Esophagus muscularis mucosa (tissue), 3 donors: Measurements from ENCODE around the gene TNK2.

ENCODE experiments used
- POLR2A ChIP-seq: fragments of 450-650 bp; IDR thresholded peaks from one replicate; pipeline ENCODE4 v1.6.1; 2017; ENCODE audit warnings: antibody characterized with exemption, moderate library complexity, mild to moderate bottlenecking, low read depth
- TF ChIP-seq, protein P1 (sequence below), 3 experiments: fragments of 200-600 bp in 2 of 3; fragments of 450-650 bp in 1 of 3; sonication (generic) in 2 of 3; IDR thresholded peaks; one replicate each; pipeline ENCODE4 v1.5.1; 2017 to 2019; ENCODE audit warnings: antibody characterized with exemption in 3 of 3, mild to moderate bottlenecking in 2 of 3, moderate library complexity in 1 of 3

DNA sequence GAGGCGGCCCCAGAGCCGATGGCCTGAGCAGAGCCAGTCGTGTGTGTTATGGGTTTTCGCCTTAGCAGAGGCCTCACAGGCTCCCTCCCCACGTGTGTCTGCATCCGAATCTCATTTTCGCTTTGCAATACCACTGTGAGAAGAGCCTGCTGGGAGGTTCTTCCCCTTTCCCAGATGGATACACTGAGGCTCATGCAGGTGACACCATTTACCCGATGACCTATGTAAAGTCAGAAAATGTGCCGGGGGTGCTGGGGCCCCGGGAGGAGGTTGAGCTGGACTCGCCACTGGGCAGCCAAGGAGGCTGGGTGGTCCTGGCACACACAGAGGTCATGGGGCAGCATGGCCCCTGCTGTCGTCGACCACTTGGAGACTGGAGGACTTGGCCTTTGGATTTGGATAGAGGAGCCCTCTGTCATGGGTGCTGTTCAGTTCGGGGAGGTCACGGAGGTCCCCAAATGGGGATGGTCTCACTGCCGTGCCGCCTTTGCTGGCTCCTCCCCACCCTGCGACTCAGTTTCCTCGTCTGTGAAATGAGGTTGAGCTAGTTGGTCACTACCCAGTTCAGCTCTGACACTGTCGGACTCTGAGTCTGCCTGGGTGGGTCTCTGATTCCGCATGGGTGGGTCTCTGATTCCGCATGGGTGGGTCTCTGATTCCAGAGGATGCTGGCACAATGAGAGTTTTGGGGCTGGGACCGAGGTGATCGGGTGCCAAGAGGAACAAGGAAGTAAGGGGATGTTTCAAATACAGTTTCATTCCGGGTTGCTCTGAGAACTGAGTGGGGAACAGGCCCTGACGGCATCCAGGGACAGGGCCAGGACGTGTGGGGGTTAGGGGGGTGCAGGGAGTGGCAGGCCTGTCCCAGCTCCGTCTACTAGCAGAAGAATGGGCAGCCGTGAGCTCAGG is 73.4 kb downstream of the TNK2 start:
- TF ChIP-seq, protein P1, sequence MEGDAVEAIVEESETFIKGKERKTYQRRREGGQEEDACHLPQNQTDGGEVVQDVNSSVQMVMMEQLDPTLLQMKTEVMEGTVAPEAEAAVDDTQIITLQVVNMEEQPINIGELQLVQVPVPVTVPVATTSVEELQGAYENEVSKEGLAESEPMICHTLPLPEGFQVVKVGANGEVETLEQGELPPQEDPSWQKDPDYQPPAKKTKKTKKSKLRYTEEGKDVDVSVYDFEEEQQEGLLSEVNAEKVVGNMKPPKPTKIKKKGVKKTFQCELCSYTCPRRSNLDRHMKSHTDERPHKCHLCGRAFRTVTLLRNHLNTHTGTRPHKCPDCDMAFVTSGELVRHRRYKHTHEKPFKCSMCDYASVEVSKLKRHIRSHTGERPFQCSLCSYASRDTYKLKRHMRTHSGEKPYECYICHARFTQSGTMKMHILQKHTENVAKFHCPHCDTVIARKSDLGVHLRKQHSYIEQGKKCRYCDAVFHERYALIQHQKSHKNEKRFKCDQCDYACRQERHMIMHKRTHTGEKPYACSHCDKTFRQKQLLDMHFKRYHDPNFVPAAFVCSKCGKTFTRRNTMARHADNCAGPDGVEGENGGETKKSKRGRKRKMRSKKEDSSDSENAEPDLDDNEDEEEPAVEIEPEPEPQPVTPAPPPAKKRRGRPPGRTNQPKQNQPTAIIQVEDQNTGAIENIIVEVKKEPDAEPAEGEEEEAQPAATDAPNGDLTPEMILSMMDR (IDR thresholded peaks at IDR 0.05) = no peak
- TF ChIP-seq POLR2A = no peak
